Measurements from ENCODE around the gene P2RY10.

Gene P2RY10, protein sequence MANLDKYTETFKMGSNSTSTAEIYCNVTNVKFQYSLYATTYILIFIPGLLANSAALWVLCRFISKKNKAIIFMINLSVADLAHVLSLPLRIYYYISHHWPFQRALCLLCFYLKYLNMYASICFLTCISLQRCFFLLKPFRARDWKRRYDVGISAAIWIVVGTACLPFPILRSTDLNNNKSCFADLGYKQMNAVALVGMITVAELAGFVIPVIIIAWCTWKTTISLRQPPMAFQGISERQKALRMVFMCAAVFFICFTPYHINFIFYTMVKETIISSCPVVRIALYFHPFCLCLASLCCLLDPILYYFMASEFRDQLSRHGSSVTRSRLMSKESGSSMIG

DNA sequence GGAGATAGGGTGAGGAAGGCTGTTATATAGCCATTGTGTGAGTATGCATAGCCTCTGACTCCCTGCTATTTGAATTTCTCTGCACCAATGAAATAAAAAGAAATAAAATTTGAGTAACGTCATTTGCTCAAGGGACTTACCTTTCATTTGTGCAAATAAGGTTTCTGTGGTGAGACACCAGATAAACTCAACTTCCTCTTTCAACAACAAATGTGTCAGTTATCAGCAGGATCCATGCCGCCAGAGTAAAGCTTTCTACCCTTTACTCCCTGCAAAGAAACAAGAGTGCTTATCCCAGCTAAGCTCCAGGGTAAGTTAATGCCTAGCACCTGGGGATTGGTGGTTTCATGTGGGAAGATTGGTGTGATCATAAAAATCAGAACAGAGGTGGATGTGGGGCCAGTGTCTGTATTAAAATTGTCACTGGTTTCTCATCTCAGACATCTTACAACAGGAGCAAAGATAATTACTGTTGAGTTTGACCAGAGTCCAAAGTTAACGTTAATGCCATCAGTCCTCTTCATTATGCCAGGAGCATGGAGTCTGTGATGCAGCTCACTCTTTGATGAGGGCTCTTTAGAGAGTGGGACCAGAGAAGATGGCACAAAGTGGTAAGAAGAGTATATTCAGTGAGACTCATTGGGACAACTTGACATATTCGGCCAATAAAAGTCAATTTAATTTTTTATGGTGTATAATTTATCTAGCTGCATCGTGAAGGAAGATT is at the start of gene P2RY10:
P2RY10 (plus strand) TSS at position 206 of the 727 bp plus-strand sequence. CDS start 15,130 bp downstream, outside the sequence.
- in situ Hi-C loops (cut with HindIII; ENCODE audit: low pct_unique_long_range_greater_than_20kb, low sequenced_read_pairs), result no loop called here
- DNase-seq (ENCODE audit: low read depth in 1 of 2, low spot score in 1 of 2), result peak in 1 of 2 experiments; percentile 35
- no peak for TF ChIP-seq JUND (IDR thresholded peaks at IDR 0.05; ENCODE audit: low read depth)

DNA sequence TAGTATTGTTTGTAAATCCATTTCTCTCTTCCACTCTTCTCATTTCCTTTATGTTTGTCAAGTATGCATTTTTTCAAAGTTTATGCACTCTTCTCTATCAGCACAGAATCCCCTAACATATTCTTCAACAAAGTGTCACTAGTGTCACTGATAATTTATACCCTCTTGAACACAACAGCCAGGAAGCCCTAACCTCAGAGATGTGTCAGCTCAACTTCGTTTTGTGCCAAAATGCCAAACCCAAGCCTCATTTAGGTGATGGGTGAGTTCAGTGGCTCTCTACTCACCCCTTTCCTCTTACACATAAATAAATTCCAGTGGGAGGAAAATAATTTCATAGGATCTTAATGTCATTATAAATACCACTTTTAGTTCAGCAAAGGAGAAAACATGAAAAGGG is 22.4 kb upstream of the P2RY10 start:
- DNase-seq (ENCODE audit: low read depth in 1 of 2, low spot score in 1 of 2), result no peak
- no peak for TF ChIP-seq JUND (IDR thresholded peaks at IDR 0.05; ENCODE audit: low read depth)
- in situ Hi-C loops (cut with HindIII; ENCODE audit: low pct_unique_long_range_greater_than_20kb, low sequenced_read_pairs), result no loop called here

DNA sequence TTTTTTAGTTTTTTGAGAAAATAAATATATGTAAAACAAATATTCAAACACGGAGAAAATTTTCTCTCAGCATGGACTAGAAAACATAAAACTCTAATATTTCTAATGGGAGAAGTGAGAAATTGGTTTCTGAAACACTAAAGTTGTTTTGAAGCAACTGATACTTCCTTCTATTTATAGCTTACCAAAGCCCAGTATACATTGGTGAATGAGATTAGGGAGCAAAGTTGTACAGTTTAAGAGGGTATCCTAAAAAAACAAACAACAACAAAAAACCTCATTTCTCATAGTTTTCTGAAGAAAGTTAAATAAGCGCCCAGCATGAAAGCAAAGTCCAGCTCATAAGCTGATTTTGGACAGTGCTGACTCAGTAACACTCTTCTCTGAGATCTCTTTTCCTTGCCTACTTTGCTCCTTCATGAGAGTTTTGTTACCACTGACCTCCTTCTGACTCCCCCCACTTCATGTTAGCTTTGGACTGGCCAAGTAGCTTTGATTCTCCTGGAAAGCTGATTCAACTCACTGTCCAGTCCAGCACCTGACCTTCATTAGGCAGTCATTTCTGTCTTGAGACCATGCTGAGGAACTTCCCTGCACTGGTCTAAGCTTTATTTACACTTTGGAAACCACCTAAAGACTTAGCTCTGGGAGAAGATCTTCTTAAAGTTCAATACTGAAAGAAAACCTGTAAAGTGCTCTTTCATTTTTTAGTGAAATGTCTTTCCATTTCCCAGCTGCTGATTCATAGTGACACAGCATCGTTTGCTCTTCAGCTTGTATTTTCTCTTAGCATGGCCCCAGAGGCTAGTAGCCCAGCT is 21.8 kb upstream of the P2RY10 start:
- DNase-seq (ENCODE audit: low read depth in 1 of 2, low spot score in 1 of 2), result no peak
- in situ Hi-C loops (cut with HindIII; ENCODE audit: low pct_unique_long_range_greater_than_20kb, low sequenced_read_pairs), result no loop called here
- TF ChIP-seq JUND (IDR thresholded peaks at IDR 0.05; ENCODE audit: low read depth), result no peak

DNA sequence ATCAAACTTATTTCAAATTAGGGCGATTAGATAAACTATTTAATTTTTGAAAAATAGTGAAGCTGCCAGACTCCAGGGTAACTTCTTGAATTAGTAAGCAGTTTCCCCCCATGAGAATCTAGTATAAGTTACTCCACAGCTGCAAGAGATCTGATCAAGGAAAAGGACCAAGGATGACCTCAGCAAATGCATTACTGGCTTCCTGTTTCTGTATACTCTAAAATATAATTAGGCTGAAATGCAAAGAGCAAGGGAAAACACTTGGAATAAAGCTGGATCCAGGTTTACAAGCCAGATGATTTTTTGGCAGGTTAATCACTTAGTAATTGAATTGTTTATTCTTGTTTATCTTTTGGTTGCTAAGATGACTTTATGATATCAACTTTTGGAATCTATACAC is 13.4 kb upstream of the P2RY10 start:
- TF ChIP-seq JUND (IDR thresholded peaks at IDR 0.05; ENCODE audit: low read depth), result no peak
- no peak for DNase-seq (ENCODE audit: low read depth in 1 of 2, low spot score in 1 of 2)
- in situ Hi-C loops (cut with HindIII; ENCODE audit: low pct_unique_long_range_greater_than_20kb, low sequenced_read_pairs), result no loop called here

DNA sequence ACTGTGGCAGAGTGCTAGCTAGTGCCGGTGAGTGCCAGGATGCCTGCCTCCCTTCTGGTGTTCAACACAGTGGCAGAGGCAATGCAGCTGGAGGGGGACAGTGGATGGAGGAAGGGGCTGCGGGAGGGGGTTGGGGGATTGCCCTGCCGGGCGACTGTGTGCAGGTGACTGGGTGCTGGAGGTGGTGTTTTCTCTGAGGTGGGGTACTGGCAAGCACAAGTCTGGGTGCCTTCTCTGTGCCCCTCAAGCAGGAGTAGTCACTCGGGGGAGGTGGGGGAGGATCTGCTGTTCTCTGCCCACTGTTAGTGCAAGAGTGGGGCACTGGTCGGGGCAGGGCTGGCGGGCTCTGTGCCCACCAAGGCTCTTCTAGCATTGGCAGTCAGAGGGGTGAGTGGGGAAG is 10.3 kb upstream of the P2RY10 start:
- TF ChIP-seq JUND (IDR thresholded peaks at IDR 0.05; ENCODE audit: low read depth), result no peak
- in situ Hi-C loops (cut with HindIII; ENCODE audit: low pct_unique_long_range_greater_than_20kb, low sequenced_read_pairs), result no loop called here
- DNase-seq (ENCODE audit: low read depth in 1 of 2, low spot score in 1 of 2), result no peak

DNA sequence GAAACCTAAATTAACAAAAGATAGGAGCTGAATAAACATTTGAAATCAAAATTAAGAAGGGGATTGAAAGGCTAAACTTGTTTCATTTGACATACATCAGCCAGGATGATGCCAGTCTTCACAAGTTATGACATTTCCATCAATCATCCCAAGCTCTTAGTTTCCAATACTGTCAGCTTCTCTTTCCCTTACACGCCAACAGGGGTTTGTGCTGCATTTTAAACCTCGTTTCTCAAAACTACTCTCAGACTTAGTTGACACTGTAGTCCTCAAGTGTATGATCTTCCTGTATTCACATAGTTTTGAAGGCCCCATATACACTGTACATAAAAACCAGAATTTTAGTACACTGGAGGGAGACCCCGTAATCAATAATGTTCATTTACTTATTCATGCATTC is 840 bp upstream of the P2RY10 start:
- no peak for DNase-seq (ENCODE audit: low read depth in 1 of 2, low spot score in 1 of 2)
- in situ Hi-C loops (cut with HindIII; ENCODE audit: low pct_unique_long_range_greater_than_20kb, low sequenced_read_pairs), result no loop called here
- TF ChIP-seq JUND (IDR thresholded peaks at IDR 0.05; ENCODE audit: low read depth), result no peak

DNA sequence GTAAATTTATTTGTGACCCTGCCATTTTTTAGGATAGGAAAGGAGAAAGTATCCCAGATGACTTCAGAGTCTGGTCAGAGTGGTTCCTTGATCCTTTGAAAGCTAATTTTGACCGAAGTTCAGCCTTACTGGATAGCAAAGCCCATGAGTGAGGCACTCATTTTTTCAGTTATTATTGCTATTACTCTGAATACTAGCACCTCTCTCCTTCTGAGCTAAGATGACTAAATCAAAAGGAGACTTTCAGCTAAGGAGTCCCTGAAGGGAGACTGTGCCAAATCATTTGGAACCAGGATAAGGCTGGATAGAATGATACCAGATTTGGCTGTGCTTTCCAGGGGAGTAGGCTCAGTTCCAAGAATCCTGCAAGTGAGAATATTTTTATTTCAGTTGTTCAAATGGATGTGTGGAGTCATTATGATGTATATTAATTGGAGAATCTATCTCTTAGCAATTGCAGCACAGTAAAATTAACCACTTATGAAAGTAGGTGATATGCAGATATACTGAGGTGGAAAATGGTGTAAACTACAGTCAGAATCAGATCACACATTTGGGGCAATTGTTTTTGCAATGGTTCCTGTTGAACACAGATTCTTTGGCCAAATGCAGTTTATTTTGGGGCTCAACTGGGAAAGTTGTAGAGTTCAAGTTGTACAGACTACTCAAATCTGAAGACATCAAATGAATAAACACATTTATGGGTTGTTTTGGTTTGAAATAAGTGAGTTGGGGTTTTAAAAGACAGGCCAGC is 1.2 kb downstream of the P2RY10 start:
- in situ Hi-C loops (cut with HindIII; ENCODE audit: low pct_unique_long_range_greater_than_20kb, low sequenced_read_pairs), result no loop called here
- no peak for TF ChIP-seq JUND (IDR thresholded peaks at IDR 0.05; ENCODE audit: low read depth)
- DNase-seq (ENCODE audit: low read depth in 1 of 2, low spot score in 1 of 2), result no peak

DNA sequence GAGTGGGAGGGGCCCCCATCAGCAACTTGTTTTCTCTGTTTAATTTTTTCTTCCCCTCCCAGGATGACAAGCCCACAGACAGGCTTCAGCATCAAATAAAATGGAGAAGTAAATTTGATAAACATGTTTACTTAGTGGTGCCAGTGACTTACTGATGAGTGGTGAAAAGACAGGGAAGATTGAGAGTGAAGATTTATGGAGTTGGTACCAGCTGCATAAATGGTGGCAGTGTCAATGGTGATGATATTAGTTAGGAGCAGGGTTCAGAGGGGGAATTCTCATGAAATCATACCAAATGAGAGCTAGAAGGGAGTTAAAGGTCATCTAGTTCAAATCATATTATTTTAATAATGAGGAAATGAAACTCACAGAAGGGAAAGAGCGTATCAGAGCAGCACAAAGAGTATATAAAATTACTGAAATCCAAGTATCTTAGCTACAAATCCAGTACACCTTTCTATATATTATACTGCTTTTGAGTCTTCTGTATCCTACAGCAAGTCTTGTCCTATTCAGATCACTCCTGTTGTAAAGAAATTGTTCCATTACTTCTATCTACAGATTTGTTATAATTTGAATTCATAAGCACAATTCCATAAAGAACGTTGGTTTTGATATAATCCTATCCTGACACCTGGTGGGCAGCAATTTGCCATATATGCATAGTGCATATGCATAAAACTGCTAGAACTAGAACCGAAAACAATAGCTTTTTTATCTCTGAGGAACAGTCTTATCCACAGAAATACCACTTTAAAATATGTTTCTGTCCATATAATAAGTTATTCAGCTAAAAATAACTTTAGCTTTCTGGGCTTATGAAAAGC is 5.0 kb downstream of the P2RY10 start:
- no peak for TF ChIP-seq JUND (IDR thresholded peaks at IDR 0.05; ENCODE audit: low read depth)
- in situ Hi-C loops (cut with HindIII; ENCODE audit: low pct_unique_long_range_greater_than_20kb, low sequenced_read_pairs), result no loop called here
- no peak for DNase-seq (ENCODE audit: low read depth in 1 of 2, low spot score in 1 of 2)

DNA sequence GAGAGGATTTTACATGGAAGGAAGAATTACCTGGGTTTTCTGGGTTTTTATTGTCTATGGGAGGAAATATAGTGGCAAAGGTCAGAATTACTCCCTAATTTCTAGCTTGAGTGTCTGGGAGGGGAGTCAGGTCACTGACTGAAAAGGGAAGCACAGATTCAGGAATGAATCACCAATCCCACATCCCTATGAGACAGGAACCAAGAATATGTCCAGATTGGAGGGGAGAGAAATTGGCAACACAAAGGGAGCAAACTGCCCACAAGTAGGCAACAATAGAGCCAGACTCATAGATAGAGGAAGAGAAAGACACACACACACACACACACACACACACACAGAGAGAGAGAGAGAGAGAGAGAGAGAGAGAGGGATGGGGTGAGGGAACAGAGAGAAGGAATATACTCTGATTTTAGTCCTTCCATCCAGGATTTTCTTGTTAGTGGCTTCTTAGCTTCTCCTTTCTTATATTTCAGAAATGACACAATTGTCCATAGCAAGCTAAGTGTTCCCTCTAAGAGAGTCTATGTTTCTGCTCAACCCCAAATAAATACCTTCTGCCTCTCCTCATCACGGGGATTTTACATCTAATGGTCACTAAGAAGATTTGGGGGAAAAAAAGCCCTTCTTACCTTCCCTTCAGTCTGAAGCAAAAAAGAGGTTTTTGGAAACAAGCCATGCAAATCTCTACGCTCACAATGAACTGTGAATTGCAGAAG is 12.0 kb downstream of the P2RY10 start:
- DNase-seq (ENCODE audit: low read depth in 1 of 2, low spot score in 1 of 2), result no peak
- in situ Hi-C loops (cut with HindIII; ENCODE audit: low pct_unique_long_range_greater_than_20kb, low sequenced_read_pairs), result no loop called here
- TF ChIP-seq JUND (IDR thresholded peaks at IDR 0.05; ENCODE audit: low read depth), result no peak

DNA sequence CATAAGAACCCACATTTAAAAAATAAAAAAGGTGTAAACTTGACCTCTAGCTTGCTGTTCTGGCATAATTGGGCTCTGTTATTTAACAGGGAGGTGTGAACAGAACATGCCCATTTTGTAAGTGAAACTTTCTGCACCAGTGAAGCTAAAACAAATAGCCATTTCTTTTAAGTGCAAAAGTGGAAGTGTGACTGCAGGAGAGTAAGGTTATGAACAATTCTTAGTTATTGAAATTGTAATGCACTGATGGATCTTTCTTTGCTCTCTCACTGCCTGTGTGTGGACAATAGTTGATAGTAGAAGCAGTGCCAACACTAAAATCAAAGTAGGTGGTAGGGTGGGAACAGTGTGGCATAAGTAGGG is 12.6 kb downstream of the P2RY10 start:
- no peak for DNase-seq (ENCODE audit: low read depth in 1 of 2, low spot score in 1 of 2)
- no peak for TF ChIP-seq JUND (IDR thresholded peaks at IDR 0.05; ENCODE audit: low read depth)
- in situ Hi-C loops (cut with HindIII; ENCODE audit: low pct_unique_long_range_greater_than_20kb, low sequenced_read_pairs), result no loop called here

Data from T47D (cell line).